Stimulated activated CD4-positive, alpha-beta T cell treated with anti-CD3 and anti-CD28 coated beads, Interleukin-12 subunit alpha, Interleukin-12 subunit beta, amount 100 ng/mL, for 48 hours (primary cell): ENCODE data around the gene SART3.
"Not testable (repeated sequence)": the region's sequence is repeated elsewhere in the genome, so short reads cannot be mapped to it uniquely, and the experiment has no call there.

Experiments
- DNase-seq, 3 donors: peaks; one replicate each; pipeline ENCODE4 v3.0.0-alpha.2; 2020; ENCODE audit warnings: low read depth in 2 of 3, low spot score in 1 of 3

SART3 gene

DNA sequence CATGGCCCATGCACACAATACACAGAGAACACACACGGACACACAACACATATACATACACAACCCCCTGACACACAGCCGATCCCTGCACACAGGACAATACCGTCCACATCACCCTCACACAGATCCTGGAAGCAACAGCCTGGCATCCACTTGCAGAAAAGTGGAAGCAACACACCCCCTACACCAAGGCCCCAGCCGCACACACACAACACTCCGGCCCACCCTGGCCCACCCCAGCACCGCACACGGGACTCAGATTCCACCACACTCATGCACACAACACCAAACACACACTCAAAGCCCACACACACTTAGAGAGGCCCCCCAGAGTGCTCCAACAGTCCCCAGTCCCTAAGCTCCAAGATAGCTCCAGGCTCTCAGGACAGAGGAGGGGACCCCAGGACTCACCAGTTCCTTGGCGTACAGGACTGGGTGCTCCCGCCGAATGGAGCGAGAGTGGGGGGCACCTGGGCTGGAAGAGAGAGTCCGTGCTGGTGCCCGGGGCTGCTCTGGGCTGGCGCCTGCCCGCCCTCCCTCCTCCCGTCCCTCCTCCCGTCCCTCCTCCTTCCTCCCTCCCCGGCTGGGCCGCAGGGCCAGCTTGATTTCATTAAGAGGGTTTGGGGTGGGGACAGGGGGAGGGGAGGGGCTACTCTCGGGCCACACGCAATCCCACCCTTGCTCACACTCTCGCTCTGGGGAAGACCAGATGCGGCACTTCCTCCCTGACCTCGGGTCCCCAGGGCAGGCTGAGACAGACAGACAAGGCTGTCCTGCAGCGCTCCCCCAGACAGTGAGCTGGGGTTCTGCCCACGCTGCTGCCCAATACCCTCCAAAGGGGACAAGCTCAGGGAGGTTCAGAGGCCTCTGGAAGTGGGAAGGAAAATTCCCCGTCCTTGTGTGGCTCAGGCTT is 36.8 kb upstream of the SART3 start, which contains the start of gene TMEM119:
TSS of gene TMEM119 (minus strand) at position 526 of the 913 bp plus-strand sequence. CDS start 5,701 bp downstream, outside the sequence.
- DNase-seq = no peak

GRCh38 chr12:108596854-108597558 is 36.0 kb upstream of the SART3 start:
- DNase-seq = no peak

- DNase-seq = no peak
Observed at GRCh38 chr12:108595711-108596647, 35.0 kb upstream of the SART3 start.

DNA sequence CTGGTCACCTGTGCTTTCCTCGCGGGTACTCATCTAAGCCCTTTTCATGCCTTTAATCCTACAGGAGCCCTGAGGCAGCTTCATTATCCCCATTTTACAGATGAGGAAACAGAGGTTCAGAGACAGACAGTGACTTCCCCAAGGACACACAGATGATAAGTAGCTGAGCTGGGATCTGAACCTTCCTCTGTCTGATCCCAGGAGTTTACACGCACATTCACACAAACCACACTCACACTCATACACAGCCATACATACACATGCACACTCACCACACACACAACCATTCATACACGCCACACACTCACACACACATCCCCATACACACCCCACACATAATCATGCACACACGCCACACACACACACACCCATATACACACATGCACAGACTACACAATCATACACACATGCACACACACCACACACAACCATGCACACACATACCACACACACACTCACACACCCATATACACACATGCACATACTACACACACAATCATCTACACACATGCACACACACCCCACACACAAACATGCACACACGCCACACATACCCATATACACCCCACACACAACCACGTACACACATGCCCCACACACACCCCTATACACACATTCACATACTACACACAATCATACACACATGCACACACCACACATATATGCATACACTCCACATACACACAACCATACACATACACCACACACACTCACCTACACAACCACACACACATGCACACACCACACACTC is 34.2 kb upstream of the SART3 start:
- DNase-seq = no peak

DNA sequence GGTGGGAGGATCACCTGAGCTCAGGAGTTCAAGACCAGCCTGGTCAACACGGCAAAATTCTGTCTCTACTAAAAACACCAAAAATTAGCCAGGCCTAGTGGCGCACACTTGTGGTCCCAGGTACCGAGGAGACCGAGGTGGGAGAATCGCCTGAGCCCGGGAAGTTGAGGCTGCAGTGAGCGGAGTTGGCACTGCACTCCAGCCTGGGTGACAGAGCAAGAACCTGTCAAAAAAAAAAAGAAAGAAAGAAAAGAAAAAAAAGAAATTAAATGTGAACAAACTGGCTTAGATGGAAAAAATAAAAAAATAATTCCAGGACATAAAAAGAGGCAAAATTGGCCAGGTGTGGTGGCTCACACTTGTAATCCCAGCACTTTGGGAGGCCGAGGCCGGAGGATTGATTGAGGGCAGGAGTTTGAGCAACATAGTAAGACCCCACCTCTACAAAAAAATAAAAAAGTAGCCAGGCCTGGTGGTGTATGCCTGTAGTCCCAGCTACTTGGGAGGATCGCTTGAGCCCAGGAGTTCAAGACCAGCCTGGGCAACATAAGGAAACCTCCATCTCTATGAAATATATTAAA is 33.4 kb upstream of the SART3 start:
- DNase-seq = no peak

- DNase-seq = no peak
Observed at GRCh38 chr12:108592033-108592909, 31.3 kb upstream of the SART3 start.

- DNase-seq = no peak
Observed at GRCh38 chr12:108591267-108591980, 30.5 kb upstream of the SART3 start.

DNA sequence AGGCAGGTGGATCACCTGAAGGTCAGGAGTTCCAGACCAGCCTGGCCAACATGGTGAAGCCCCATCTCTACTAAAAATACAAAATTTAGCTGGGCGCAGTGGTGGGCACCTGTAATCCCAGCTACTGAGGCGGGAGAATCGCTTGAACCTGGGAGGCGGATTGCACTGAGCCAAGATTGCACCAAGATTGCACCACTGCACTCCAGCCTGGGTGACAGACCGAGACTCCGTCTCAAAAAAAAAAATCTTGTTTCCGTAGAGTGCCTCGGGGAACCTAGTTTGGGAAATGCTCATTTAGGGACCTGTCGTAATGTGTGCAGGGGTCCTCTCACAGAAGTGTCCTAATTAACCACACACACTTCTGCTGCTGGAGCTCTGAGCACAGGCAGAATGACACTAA is 29.5 kb upstream of the SART3 start:
- DNase-seq = not testable (repeated sequence)

DNA sequence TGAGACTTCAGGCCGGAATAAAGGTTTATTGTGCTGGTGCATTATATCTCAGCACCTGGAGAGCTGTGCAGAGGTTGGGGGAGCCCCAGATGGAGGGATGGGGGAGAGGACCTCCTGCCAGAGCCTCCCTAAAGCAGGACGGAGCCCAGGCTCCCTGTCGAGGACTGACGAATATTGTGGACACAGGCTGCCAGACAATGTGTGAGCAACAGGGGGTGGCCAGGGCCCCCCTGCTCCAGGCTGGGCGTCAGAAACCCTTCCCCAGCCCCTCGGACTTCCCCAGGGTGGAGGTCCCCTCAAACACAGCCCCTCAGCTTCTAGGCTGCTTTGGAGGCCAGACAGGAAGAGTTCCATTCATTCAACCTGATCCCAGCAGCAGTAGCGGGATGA is 28.9 kb upstream of the SART3 start:
- DNase-seq = no peak

- DNase-seq = no peak
Observed at GRCh38 chr12:108589028-108589839, 28.3 kb upstream of the SART3 start.

- DNase-seq = no peak
Observed at GRCh38 chr12:108587826-108588225, 26.9 kb upstream of the SART3 start.

DNA sequence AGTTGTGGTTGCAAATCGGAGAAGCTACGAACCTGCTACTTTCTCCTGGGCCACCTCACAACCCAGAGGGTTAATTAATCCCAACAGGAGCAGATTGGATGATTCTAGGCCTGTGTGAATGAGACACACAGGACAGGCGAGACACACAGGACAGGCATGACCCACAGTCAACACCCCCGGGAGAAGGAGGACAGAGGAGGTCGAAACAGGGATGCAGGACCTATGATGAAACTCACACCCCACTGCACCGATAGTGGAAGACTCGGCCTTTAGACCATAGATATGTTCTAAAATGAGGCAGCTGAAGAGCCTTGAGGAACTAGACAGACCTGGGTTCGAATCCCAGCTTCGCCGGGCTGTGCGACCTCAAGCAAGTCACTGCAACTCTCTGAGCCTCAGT is 25.3 kb upstream of the SART3 start:
- DNase-seq = no peak

DNA sequence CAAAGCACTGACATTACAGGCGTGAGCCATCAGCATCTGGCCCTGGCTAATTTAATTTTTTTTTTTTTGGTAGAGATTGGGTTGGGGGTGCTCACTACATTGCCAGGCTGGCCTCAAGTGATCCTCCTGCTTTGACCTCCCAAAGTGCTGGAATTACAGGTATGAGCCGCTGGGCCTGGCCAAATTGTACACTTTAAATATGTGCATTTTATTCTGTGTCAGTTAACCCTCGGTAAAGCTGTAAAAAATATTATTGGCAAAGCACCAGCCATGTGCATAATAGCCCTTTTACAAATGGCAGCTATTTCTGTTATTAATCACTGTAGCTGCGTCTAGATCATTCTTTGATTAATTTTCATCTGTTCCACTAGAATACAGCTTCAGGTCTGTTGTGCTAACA is 24.9 kb upstream of the SART3 start:
- DNase-seq = no peak

DNA sequence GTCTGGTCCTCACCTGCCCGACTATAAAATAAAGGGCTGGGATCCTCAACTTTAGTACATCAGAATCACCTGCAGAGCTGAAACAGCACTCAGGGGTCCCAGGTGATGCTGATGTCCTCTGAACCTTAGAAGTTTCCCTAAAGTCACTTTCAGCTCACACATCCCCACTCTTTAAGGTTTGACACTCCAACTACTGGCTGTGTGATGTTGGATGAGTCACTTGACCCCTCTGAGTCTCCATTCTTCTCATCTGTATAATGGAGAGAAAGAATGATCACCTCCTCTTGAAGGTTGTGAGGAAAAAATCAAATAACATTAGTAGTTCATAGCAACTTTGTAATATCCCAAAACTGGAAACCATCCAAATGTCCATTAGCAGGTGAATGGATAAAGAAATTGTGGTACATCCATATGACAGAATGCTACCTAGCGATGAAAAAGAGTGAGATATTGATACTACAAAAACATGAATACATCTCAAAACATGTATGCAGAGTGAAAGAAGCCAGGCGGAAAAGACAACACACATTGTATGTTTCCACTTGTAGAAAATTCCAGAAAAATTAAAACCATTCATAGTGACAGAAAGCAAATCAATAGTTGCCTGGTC is 23.6 kb upstream of the SART3 start:
- no peak for DNase-seq

GRCh38 chr12:108583991-108584390 is 23.0 kb upstream of the SART3 start:
- DNase-seq = no peak

DNA sequence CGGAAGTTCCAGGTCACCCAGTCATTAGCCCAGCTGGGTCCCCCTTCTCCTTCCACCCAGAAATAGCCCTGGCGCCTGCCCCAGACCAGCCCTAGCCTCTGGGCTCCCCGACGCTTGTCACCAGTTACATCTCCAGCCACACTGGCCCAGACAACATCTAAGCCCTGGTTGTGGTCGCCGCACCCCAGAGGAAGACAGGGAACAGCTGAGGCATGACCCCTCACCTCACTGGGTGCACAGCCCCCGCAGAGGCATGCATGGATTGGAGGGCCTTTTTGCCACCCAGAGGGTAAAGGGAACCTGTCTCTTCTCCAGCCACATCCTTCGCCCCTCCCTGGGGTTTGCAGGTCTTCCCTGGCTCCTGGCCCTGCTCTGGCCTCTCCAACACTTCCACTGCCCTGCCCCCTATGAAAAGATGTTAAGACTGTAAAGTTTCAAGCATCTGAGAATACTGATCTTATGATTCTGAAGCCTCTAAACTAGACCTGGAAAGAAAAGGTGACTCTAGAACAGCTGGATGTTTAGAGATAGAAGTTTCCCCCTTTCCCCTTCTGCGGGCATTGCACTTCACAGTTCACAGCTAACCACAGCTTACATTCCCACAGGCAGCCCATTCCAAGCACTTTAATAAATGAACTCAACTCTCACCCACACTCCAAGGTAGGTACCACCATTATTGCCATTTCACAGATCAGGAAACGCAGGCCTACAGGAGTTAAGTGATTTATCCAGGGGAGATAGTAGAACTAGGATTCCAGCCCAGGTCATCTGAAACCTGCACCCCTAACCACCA is 22.2 kb upstream of the SART3 start:
- DNase-seq = no peak
